ENCODE measurements around the gene SEL1L.

DNA sequence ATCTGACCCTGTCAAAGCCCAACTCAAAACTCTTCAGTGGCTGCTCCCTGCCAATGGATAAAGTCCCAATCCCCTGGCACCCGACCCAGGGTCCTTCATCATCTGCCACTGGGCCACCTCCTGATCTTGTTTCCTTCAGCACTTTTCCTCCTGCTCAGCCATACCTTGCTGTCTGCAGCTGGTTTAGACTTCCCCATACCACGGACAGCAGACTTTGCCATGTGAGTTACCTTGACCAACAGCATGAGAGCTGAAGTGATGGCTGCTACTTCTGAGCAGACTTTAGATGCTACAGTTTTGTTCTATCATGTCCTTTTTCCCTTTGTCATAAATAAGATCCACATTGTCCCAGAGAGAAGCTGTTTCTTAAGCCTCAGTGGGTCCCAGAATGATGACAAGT, 100.3 kb downstream of the SEL1L start:
- TF ChIP-seq, protein P1, sequence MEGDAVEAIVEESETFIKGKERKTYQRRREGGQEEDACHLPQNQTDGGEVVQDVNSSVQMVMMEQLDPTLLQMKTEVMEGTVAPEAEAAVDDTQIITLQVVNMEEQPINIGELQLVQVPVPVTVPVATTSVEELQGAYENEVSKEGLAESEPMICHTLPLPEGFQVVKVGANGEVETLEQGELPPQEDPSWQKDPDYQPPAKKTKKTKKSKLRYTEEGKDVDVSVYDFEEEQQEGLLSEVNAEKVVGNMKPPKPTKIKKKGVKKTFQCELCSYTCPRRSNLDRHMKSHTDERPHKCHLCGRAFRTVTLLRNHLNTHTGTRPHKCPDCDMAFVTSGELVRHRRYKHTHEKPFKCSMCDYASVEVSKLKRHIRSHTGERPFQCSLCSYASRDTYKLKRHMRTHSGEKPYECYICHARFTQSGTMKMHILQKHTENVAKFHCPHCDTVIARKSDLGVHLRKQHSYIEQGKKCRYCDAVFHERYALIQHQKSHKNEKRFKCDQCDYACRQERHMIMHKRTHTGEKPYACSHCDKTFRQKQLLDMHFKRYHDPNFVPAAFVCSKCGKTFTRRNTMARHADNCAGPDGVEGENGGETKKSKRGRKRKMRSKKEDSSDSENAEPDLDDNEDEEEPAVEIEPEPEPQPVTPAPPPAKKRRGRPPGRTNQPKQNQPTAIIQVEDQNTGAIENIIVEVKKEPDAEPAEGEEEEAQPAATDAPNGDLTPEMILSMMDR (IDR thresholded peaks at IDR 0.05; ENCODE audit: insufficient read depth, low read length, poor library complexity, severe bottlenecking) = no peak
- no peak for TF ChIP-seq EZH2phosphoT487 (conservative IDR thresholded peaks at IDR 0.05; ENCODE audit: low read length)
